Upper lobe of left lung (tissue), 6 donors: Measurements from ENCODE around the gene HPD. TPM values are rescaled to one million over a fixed set of nuclear protein-coding genes. Genes with fewer than 3 reads are reported as not detected.

Experiments used
- ATAC-seq, 2 donors: fragments of 200-7000 bp; cut with Tn5 transposase; one replicate each; pipeline ENCODE4 v1.9.1; 2022; ENCODE audit warnings: mild to moderate bottlenecking in 2 of 2, moderate library complexity in 2 of 2; ENCODE audit not compliant: low FRiP score in 2 of 2
- DNase-seq, 2 donors: peaks; one replicate each; pipeline ENCODE4 v3.0.0-alpha.2; 2019 to 2020
- H3K27ac ChIP-seq, 4 donors: fragments of 200-600 bp; sonication (generic); one replicate each; pipeline ENCODE4 v1.5.1; 2016 to 2019
- H3K27me3 ChIP-seq, 4 donors: fragments of 200-600 bp; sonication (generic); one replicate each; pipeline ENCODE4 v1.5.1; 2017 to 2019
- H3K36me3 ChIP-seq, 4 donors: fragments of 200-600 bp; sonication (generic); one replicate each; pipeline ENCODE4 v1.5.1; 2016 to 2019
- H3K4me1 ChIP-seq, 4 donors: fragments of 200-600 bp; sonication (generic); one replicate each; pipeline ENCODE4 v1.5.1; 2018 to 2019
- H3K4me3 ChIP-seq, 4 donors: fragments of 200-600 bp; sonication (generic); one replicate each; pipeline ENCODE4 v1.5.1; 2017 to 2019; ENCODE audit warnings: mild to moderate bottlenecking in 2 of 4, moderate library complexity in 1 of 4
- H3K9me3 ChIP-seq, 4 donors: fragments of 200-600 bp; sonication (generic); one replicate each; pipeline ENCODE4 v1.5.1; 2018 to 2019
- EP300 ChIP-seq, 4 donors: sonication (generic); formaldehyde crosslinking; IDR thresholded peaks; one replicate each; pipeline ENCODE4 v1.5.1; 2017; ENCODE audit warnings: antibody characterized with exemption in 4 of 4, control low read depth in 2 of 4
- POLR2A ChIP-seq, 4 donors: fragments of 450-650 bp; IDR thresholded peaks; one replicate each; pipeline ENCODE4 v1.5.1; 2016 to 2017; ENCODE audit warnings: antibody characterized with exemption in 4 of 4, mild to moderate bottlenecking in 2 of 4
- POLR2AphosphoS5 ChIP-seq, 2 donors: sonication (generic); formaldehyde crosslinking; IDR thresholded peaks; one replicate each; pipeline ENCODE4 v1.5.1; 2017; ENCODE audit warnings: antibody characterized with exemption in 2 of 2
- WGBS, 2 donors: methylation state at CpG; one replicate each; pipeline ENCODE4 v1.1.5; 2017 to 2018; 5-methylcytosine and 5-hydroxymethylcytosine counted together
- total RNA-seq, 6 donors: library from RNA; depleted of rRNA in 4 of 6; stranded (reverse); fragments of >200 nt in 4 of 6; gene quantifications; one replicate each; pipeline versions ENCODE4 v1.1.0 to v1.2.1, GENCODE V29; 2016 to 2021
- TF ChIP-seq, protein P1 (sequence below), 6 experiments: fragments of 450-650 bp in 4 of 6; fragments of 200-600 bp in 2 of 6; sonication (generic) in 2 of 6; IDR thresholded peaks; one replicate each; pipeline ENCODE4 v1.5.1; 2016 to 2019; ENCODE audit warnings: antibody characterized with exemption in 6 of 6
- donor health status: DM: no; HTN: no; CAD: no; lungs with moderate emphysema.
- donor health status: DM: no; HTN: yes; CAD: no; lungs with severe emphysema.

HPD gene
- total RNA-seq, 6 donors from 2014 or later, result 1.1 to 7.3 (median 1.7) TPM; not detected in 1

DNA sequence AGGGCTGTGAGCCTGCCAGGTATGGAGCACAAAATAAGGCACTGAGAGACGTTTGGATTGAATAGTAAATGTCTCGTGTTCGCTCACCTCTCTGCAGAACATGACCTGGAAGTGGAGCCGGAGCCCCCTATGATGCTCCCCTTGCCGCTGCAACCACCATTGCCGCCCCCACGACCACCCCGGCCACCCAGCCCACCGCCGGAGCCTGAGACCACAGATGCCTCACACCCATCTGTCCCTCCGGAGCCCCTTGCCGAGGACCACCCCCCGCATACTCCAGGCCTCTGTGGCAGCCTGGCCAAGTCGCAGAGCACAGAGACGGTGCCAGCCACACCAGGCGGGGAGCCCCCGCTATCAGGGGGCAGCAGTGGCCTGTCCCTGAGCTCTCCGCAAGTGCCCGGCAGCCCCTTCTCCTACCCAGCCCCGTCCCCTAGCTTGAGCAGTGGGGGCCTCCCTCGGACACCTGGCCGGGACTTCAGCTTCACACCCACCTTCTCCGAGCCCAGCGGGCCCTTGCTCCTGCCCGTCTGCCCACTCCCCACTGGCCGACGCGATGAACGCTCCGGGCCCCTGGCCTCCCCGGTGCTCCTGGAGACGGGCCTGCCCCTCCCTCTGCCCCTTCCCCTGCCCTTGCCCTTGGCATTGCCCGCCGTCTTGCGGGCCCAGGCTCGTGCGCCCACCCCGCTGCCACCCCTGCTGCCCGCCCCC, 36.1 kb downstream of the HPD start:
- Histone ChIP-seq H3K36me3 (peaks cover 47 to 94% (median 71%) of the 10 kb centered on the region in 4 donors), H3K27me3 (no peaks in the 10 kb centered on the region), H3K27ac (no peak overlapping the region), H3K4me1 (no peaks in the 10 kb centered on the region), H3K9me3 (no peaks in the 10 kb centered on the region), H3K4me3 (no peak overlapping the region)
- TF ChIP-seq, protein P1, sequence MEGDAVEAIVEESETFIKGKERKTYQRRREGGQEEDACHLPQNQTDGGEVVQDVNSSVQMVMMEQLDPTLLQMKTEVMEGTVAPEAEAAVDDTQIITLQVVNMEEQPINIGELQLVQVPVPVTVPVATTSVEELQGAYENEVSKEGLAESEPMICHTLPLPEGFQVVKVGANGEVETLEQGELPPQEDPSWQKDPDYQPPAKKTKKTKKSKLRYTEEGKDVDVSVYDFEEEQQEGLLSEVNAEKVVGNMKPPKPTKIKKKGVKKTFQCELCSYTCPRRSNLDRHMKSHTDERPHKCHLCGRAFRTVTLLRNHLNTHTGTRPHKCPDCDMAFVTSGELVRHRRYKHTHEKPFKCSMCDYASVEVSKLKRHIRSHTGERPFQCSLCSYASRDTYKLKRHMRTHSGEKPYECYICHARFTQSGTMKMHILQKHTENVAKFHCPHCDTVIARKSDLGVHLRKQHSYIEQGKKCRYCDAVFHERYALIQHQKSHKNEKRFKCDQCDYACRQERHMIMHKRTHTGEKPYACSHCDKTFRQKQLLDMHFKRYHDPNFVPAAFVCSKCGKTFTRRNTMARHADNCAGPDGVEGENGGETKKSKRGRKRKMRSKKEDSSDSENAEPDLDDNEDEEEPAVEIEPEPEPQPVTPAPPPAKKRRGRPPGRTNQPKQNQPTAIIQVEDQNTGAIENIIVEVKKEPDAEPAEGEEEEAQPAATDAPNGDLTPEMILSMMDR (IDR thresholded peaks at IDR 0.05), result no peak
- TF ChIP-seq POLR2AphosphoS5 (IDR thresholded peaks at IDR 0.05), result no peak
- no peak for TF ChIP-seq POLR2A (IDR thresholded peaks at IDR 0.05)
- TF ChIP-seq EP300 (IDR thresholded peaks at IDR 0.05), result no peak
- DNase-seq (peak in 1 of 2 donors; percentile 74), ATAC-seq (no peak)
- 95 to 100% methylated on average over 10 to 24 of the region's 39 CpGs for WGBS, 2 donors

DNA sequence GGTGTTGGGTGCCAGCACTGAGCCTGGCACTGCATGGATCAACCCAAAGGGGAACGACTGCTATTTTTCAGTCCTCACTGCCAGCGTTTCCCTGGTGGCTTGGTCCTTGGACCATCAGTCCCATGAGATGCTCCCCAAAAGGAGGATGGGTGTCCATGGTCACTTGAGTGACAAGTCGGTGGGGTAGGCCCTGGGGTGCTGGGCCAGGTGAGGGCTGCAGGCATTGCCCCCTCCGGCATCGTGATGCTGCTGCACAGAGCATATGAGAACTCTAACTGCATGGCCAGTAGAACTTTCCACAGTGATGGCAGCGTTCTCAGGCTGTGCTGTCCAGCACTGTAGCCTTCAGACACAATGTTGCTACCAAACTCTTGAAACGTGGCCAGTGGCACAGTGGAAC, 38.6 kb downstream of the HPD start:
- DNase-seq (no peak), ATAC-seq (no peak)
- no peak overlapping the region for H3K27ac ChIP-seq
- H3K36me3 ChIP-seq, result peaks cover 64 to 100% (median 83%) of the 10 kb centered on the region in 4 donors
- H3K4me3 ChIP-seq, result no peak overlapping the region
- no peaks in the 10 kb centered on the region for H3K4me1 ChIP-seq
- TF ChIP-seq, protein P1 (IDR thresholded peaks at IDR 0.05), result no peak
- TF ChIP-seq POLR2AphosphoS5 (IDR thresholded peaks at IDR 0.05), result no peak
- no peak for TF ChIP-seq EP300 (IDR thresholded peaks at IDR 0.05)
- no peaks in the 10 kb centered on the region for H3K9me3 ChIP-seq
- WGBS, 2 donors, result 92 to 94% methylated on average over 7 of the region's 7 CpGs
- no peaks in the 10 kb centered on the region for H3K27me3 ChIP-seq

DNA sequence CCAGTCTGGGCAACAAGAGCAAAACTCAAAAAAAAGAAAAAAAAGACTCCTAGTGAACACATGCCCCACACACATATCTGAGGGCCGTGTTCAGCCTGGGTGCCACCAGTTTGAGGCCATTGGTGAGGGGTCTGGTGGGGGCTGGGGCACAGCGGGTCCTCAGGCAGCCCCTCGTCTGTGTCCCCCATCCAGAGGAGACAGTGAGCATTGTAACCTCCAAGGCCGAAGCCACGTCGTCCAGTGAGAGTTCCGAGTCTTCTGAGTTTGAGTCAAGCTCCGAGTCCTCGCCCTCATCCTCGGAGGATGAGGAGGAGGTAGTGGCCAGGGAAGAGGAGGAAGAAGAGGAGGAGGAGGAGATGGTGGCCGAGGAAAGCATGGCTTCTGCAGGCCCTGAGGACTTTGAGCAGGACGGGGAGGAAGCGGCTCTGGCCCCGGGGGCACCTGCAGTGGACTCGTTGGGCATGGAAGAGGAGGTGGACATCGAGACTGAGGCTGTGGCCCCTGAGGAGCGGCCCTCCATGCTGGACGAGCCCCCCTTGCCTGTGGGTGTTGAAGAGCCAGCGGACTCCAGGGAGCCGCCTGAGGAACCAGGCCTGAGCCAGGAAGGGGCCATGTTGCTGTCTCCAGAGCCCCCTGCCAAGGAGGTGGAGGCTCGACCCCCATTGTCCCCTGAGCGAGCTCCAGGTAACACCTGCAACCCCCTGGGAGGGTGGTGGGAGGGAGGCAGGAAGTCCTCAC, 39.3 kb downstream of the HPD start:
- no peak for ATAC-seq

DNA sequence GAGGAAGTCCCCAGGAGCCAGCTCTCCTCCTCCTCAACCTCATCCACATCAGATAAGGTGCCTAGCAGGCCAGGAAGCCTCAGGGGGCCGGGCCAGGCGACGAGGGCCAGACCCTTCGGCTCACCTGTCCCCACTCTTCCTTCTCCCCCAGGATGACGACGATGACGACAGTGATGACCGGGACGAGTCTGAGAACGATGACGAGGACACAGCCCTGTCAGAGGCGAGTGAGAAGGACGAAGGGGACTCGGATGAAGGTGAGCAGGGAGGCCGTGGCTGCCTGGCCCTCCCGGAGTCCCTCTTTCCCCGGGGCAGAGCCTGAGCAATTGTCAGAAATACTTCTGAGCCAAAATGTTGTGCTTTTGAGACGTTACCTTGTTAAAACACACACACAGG, 41.0 kb downstream of the HPD start:
- Histone ChIP-seq H3K4me3 (no peak overlapping the region), H3K4me1 (peaks cover 12 to 14% (median 13%) of the 10 kb centered on the region in 4 donors), H3K36me3 (peaks cover 62 to 86% (median 76%) of the 10 kb centered on the region in 4 donors), H3K9me3 (no peaks in the 10 kb centered on the region), H3K27ac (no peak overlapping the region), H3K27me3 (no peaks in the 10 kb centered on the region)
- TF ChIP-seq POLR2A (IDR thresholded peaks at IDR 0.05) (no peak), POLR2AphosphoS5 (IDR thresholded peaks at IDR 0.05) (no peak), EP300 (IDR thresholded peaks at IDR 0.05) (no peak)
- TF ChIP-seq, protein P1 (IDR thresholded peaks at IDR 0.05), result no peak
- no peak for DNase-seq
- WGBS, 2 donors, result 95 to 96% methylated on average over 16 to 18 of the region's 18 CpGs
- no peak for ATAC-seq

More for the DNA sequence above, 39.3 kb downstream of the HPD start:
- Histone ChIP-seq H3K4me3 (no peak overlapping the region), H3K4me1 (no peaks in the 10 kb centered on the region), H3K27ac (no peak overlapping the region), H3K9me3 (no peaks in the 10 kb centered on the region), H3K36me3 (peaks cover 71 to 100% (median 89%) of the 10 kb centered on the region in 4 donors), H3K27me3 (no peaks in the 10 kb centered on the region)
- DNase-seq, result peak in 1 of 2 donors; percentile 68
- WGBS, 2 donors, result 93 to 95% methylated on average over 20 to 22 of the region's 22 CpGs
- TF ChIP-seq, protein P1 (IDR thresholded peaks at IDR 0.05), result no peak
- TF ChIP-seq POLR2A (IDR thresholded peaks at IDR 0.05) (no peak), POLR2AphosphoS5 (IDR thresholded peaks at IDR 0.05) (no peak), EP300 (IDR thresholded peaks at IDR 0.05) (no peak)
